Immature natural killer cell (primary cell): Measurements from ENCODE around the gene SSR1. TPM values are rescaled to one million over a fixed set of nuclear protein-coding genes. Genes with fewer than 3 reads are reported as not detected.

Experiments
- DNase-seq, 3 donors: peaks; one replicate each; pipeline ENCODE4 v3.0.0; 2022; ENCODE audit warnings: mixed read lengths in 1 of 3
- H3K27ac Mint-ChIP-seq, 6 donors: one replicate each; pipeline ENCODE4 v1.8.0; 2020; ENCODE audit warnings: mixed read lengths in 6 of 6, mild to moderate bottlenecking in 5 of 6, inconsistent platforms in 4 of 6, moderate library complexity in 3 of 6
- H3K27me3 Mint-ChIP-seq, 3 donors: one replicate each; pipeline ENCODE4 v1.8.0; 2020 to 2021; ENCODE audit warnings: low read depth in 3 of 3, mild to moderate bottlenecking in 3 of 3, mixed read lengths in 3 of 3, moderate library complexity in 3 of 3, inconsistent platforms in 1 of 3
- H3K36me3 Mint-ChIP-seq, 3 donors: one replicate each; pipeline ENCODE4 v1.8.0; 2020; ENCODE audit warnings: mixed read lengths in 3 of 3, inconsistent platforms in 2 of 3, mild to moderate bottlenecking in 2 of 3
- H3K4me1 Mint-ChIP-seq, 2 donors: one replicate each; pipeline ENCODE4 v1.8.0; 2020; ENCODE audit warnings: inconsistent platforms in 2 of 2, mild to moderate bottlenecking in 2 of 2, mixed read lengths in 2 of 2, moderate library complexity in 1 of 2
- H3K4me3 Mint-ChIP-seq, 5 donors: one replicate each; pipeline ENCODE4 v1.8.0; 2020; ENCODE audit warnings: mild to moderate bottlenecking in 5 of 5, mixed read lengths in 5 of 5, inconsistent platforms in 3 of 5, moderate library complexity in 3 of 5
- H3K9me3 Mint-ChIP-seq, 6 donors: one replicate each; pipeline ENCODE4 v1.8.0; 2020; ENCODE audit warnings: mild to moderate bottlenecking in 6 of 6, mixed read lengths in 6 of 6, inconsistent platforms in 4 of 6, moderate library complexity in 3 of 6
- polyA plus RNA-seq, 3 donors: library from polyadenylated mRNA; unstranded; fragments of 300-500 nt; fragmentation: Illumina TruSeq; gene quantifications; one replicate each; pipeline ENCODE4 v1.2.3, GENCODE V29; 2021

SSR1 gene
- polyA plus RNA-seq, 3 donors from 2014 or later, result 134 to 247 (median 207) TPM

DNA sequence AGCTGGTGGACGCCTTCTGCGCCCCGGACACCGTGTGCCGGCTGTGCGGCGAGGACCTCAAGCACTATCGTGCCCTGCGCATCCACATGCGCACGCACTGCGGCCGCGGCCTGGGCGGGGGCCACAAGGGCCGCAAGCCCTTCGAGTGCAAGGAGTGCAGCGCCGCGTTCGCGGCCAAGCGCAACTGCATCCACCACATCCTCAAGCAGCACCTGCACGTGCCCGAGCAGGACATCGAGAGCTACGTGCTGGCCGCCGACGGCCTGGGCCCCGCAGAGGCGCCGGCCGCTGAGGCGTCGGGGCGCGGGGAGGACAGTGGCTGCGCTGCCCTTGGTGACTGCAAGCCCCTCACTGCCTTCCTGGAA lies 82.7 kb downstream of the SSR1 start:
- no peaks in the 10 kb centered on the region for H3K9me3 Mint-ChIP-seq
- H3K27me3 Mint-ChIP-seq, result peaks cover 0 to 2% (median 0%) of the 10 kb centered on the region in 3 donors
- DNase-seq, result no peak
- no peak overlapping the region for H3K4me3 Mint-ChIP-seq
- H3K36me3 Mint-ChIP-seq, result peaks cover 26 to 55% (median 33%) of the 10 kb centered on the region in 3 donors
- H3K27ac Mint-ChIP-seq, result no peak overlapping the region
- H3K4me1 Mint-ChIP-seq, result peaks cover 18 to 26% of the 10 kb centered on the region in 2 donors

- H3K4me3 Mint-ChIP-seq, result no peak overlapping the region
- peaks cover 0 to 2% (median 0%) of the 10 kb centered on the region in 3 donors for H3K27me3 Mint-ChIP-seq
- no peak for DNase-seq
- H3K36me3 Mint-ChIP-seq, result peaks cover 26 to 51% (median 34%) of the 10 kb centered on the region in 3 donors
- peaks cover 16 to 26% of the 10 kb centered on the region in 2 donors for H3K4me1 Mint-ChIP-seq
- H3K27ac Mint-ChIP-seq, result no peak overlapping the region
- H3K9me3 Mint-ChIP-seq, result no peaks in the 10 kb centered on the region
Observed at GRCh38 chr6:7229376-7230326, 83.3 kb downstream of the SSR1 start.

DNA sequence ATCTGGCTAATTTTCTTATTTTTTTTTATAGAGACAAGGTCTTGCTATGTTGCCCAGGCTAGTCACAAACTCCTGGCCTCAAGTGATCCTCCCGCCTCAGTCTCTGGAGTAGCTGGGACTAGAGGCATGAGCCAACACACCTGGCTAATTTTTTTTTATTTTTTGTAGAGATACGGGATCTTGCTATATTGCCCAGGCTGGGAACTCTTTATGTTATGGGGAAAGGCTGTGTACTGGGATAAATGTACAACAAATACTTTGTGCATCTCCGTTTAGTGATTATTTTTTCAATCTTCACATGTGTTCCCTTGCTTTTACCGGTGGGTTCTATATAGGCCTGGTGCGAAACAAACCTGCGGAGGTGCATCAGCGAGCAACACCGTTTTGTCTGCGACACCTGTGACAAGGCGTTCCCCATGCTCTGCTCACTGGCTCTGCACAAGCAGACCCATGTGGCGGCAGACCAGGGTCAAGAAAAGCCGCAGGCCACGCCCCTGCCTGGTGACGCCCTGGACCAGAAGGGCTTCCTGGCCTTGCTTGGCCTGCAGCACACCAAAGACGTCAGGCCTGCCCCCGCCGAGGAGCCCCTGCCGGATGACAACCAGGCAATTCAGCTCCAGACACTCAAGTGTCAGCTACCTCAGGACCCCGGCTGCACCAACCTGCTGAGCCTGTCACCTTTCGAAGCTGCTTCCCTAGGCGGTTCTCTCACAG lies 84.2 kb downstream of the SSR1 start:
- H3K27ac Mint-ChIP-seq, result peak overlapping the region in 2 of 6 donors; percentile 16 to 39
- no peak for DNase-seq
- peaks cover 0 to 2% (median 0%) of the 10 kb centered on the region in 3 donors for H3K27me3 Mint-ChIP-seq
- no peak overlapping the region for H3K4me3 Mint-ChIP-seq
- H3K4me1 Mint-ChIP-seq, result peaks cover 9 to 19% of the 10 kb centered on the region in 2 donors
- H3K36me3 Mint-ChIP-seq, result peaks cover 26 to 47% (median 29%) of the 10 kb centered on the region in 3 donors
- H3K9me3 Mint-ChIP-seq, result no peaks in the 10 kb centered on the region

DNA sequence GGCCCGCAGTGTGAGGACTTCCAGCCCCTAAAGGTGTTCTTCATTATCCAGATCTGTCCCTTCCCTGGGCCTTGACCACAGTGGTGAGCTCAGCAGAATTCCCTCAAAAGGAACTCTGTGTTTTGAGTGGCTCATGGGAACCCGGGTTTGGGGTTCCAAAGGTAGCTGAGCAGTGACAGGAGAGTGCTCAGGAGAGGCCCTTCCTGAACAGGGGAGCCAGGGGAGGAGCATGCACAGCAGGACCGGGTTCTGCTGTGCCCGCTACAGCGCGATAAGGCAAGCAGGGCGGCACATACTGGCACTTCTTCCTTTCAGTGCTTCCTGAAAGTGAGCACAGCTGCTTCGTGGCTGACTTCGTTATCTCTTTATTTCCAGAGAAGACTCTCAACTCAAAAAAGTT lies 88.3 kb downstream of the SSR1 start:
- no peak for DNase-seq
- H3K4me3 Mint-ChIP-seq, result no peak overlapping the region
- H3K4me1 Mint-ChIP-seq, result peaks cover 3 to 5% of the 10 kb centered on the region in 2 donors
- peaks cover 0 to 2% (median 0%) of the 10 kb centered on the region in 3 donors for H3K27me3 Mint-ChIP-seq
- peak overlapping the region in 2 of 6 donors; percentile 41 to 62 for H3K27ac Mint-ChIP-seq
- H3K36me3 Mint-ChIP-seq, result peaks cover 18 to 29% (median 25%) of the 10 kb centered on the region in 3 donors
- no peaks in the 10 kb centered on the region for H3K9me3 Mint-ChIP-seq

DNA sequence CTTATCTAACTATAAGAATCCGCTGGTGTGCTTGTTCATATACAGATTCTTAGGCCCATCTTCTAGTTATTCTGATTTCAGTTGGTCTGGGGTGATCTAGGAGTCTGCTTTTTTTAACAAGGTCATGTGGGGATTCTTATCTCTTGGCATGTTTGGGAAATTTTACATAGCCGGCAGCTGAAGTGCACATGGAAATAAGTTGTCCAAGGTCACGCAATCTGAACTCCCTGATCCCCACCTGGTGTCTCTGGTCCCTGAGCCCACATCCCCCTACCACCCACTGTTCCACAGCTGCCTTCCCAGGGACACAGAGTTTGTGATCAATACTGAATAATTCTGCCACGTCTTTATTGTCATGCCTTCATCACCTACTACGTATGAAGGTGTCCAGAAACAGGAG lies 90.8 kb downstream of the SSR1 start:
- no peaks in the 10 kb centered on the region for H3K9me3 Mint-ChIP-seq
- H3K36me3 Mint-ChIP-seq, result peaks cover 6 to 15% (median 14%) of the 10 kb centered on the region in 3 donors
- no peak overlapping the region for H3K4me3 Mint-ChIP-seq
- H3K4me1 Mint-ChIP-seq, result peaks cover 0 to 5% of the 10 kb centered on the region in 2 donors
- DNase-seq, result no peak
- H3K27ac Mint-ChIP-seq, result no peak overlapping the region
- no peaks in the 10 kb centered on the region for H3K27me3 Mint-ChIP-seq

- no peak overlapping the region for H3K27ac Mint-ChIP-seq
- no peak overlapping the region for H3K4me3 Mint-ChIP-seq
- peaks cover 8 to 18% (median 14%) of the 10 kb centered on the region in 3 donors for H3K36me3 Mint-ChIP-seq
- DNase-seq, result no peak
- peaks cover 0 to 2% of the 10 kb centered on the region in 2 donors for H3K4me1 Mint-ChIP-seq
- peaks cover 0 to 4% (median 0%) of the 10 kb centered on the region in 3 donors for H3K27me3 Mint-ChIP-seq
- no peaks in the 10 kb centered on the region for H3K9me3 Mint-ChIP-seq
Observed at GRCh38 chr6:7219310-7219709, 93.7 kb downstream of the SSR1 start.

DNA sequence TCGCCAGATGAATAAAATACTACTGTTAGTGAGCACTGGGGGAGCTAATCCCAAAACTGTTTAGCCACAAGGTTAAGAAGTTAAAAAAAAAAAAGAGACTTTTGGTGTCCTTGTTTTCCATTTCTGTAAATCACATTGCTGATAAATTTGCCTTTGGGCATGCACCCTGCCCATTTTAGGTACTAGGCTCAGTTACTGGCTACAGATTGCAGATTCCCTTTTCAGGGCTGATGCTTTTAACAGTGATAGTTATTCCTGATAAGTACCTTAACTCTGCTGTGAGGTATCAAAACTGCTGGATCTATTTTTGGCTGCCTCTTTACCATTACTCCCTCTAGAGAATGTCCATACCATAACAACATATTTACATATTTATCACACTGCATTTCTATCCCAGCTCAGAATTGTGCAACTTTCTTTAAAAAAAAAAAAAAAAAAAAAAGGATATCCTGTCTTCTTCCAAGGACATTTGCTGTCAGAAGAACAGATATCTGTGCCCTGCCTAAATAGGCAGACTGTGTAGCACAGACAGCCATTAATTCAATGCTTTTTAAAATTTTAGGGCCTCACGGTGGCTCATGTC lies 94.5 kb downstream of the SSR1 start:
- Mint-ChIP-seq H3K27me3 (peaks cover 0 to 4% (median 0%) of the 10 kb centered on the region in 3 donors), H3K4me3 (no peak overlapping the region), H3K4me1 (peaks cover 2 to 4% of the 10 kb centered on the region in 2 donors), H3K36me3 (peaks cover 8 to 19% (median 18%) of the 10 kb centered on the region in 3 donors), H3K9me3 (no peaks in the 10 kb centered on the region), H3K27ac (peak overlapping the region in 1 of 6 donors; percentile 62)
- DNase-seq, result no peak

Other genes starting within 250 kb of the SSR1 start
- gene RREB1, start 205.2 kb downstream of the SSR1 start, polyA plus RNA-seq, result 1 to 10 TPM in 2 of 3 donors, under 1 TPM in 1; 0.17 to 4.5 (median 3.3) TPM
- gene CAGE1, start 76.5 kb upstream of the SSR1 start, polyA plus RNA-seq, result under 1 TPM in 1 of 3 donors, not detected in 2; 0.21 TPM
- 10 to 100 TPM; 14.0 to 23.7 (median 15.6) TPM for gene RIOK1, start 76.6 kb upstream of the SSR1 start, polyA plus RNA-seq
- gene DSP, start 228.5 kb upstream of the SSR1 start, polyA plus RNA-seq, result not detected